Omental fat pad (tissue), 4 donors: ENCODE results near the gene SCAPER. TPM values are rescaled to one million over a fixed set of nuclear protein-coding genes. Genes with fewer than 3 reads are reported as not detected.

Experiments
- ATAC-seq: fragments of 150-250 bp; one replicate; pipeline ENCODE4 v1.9.1; 2016; ENCODE audit warnings: mild to moderate bottlenecking, moderate library complexity; ENCODE audit not compliant: low FRiP score
- DNase-seq: peaks from one replicate; pipeline ENCODE4 v3.0.0-alpha.2; 2019; ENCODE audit warnings: low spot score
- total RNA-seq, 4 donors: library from RNA; depleted of rRNA; stranded (reverse); fragments of >200 nt; gene quantifications; one replicate each; pipeline ENCODE4 v1.1.0, GENCODE V29; 2016
- TF ChIP-seq, protein P1 (sequence below), 3 donors: fragments of 450-650 bp; IDR thresholded peaks; one replicate each; pipeline ENCODE4 v1.5.1; 2016 to 2017; ENCODE audit warnings: antibody characterized with exemption in 3 of 3, mild to moderate bottlenecking in 3 of 3, moderate library complexity in 2 of 3

The SCAPER gene
- total RNA-seq, 4 donors from 2014 or later = 11.2 to 33.4 (median 22.6) TPM

DNA sequence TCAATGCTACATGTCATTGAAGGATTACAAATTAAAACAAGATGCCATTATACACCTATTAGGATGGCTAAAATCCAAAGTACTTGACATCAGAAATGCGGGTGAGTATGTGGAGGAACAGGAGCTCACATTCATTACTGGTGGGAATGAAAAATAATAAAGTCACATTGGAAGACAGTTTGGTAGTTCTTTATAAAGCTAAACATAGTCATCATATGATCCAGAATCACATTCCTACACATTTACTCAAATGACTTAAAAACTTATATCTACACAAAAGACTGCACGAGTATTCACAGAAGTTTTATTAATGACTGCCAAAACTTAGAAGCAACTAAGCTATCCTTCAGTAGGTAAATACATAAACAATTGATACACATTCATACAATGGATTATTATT, 421.4 kb downstream of the SCAPER start:
- no peak for DNase-seq
- TF ChIP-seq, protein P1, sequence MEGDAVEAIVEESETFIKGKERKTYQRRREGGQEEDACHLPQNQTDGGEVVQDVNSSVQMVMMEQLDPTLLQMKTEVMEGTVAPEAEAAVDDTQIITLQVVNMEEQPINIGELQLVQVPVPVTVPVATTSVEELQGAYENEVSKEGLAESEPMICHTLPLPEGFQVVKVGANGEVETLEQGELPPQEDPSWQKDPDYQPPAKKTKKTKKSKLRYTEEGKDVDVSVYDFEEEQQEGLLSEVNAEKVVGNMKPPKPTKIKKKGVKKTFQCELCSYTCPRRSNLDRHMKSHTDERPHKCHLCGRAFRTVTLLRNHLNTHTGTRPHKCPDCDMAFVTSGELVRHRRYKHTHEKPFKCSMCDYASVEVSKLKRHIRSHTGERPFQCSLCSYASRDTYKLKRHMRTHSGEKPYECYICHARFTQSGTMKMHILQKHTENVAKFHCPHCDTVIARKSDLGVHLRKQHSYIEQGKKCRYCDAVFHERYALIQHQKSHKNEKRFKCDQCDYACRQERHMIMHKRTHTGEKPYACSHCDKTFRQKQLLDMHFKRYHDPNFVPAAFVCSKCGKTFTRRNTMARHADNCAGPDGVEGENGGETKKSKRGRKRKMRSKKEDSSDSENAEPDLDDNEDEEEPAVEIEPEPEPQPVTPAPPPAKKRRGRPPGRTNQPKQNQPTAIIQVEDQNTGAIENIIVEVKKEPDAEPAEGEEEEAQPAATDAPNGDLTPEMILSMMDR (IDR thresholded peaks at IDR 0.05) = no peak
- ATAC-seq = no peak

DNA sequence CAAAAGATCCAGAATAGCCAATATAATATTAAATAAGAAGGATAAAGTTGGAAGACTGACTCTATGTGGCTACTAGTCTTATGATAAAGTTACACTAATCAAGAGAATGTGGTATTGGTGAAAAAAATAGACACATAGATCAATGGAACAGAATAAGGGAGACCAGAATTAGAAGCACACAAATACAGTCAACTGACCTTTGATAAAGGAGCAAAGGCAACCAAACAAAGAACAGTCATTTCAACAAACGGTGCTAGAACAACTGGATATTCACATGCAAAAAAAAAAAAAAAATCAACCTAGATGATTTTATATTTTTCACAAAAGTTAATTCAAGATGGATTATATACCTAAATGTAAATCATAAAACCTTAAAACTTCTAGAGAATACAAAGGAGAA, 422.1 kb downstream of the SCAPER start:
- DNase-seq (no peak), ATAC-seq (no peak)
- TF ChIP-seq, protein P1 (IDR thresholded peaks at IDR 0.05) = no peak

DNA sequence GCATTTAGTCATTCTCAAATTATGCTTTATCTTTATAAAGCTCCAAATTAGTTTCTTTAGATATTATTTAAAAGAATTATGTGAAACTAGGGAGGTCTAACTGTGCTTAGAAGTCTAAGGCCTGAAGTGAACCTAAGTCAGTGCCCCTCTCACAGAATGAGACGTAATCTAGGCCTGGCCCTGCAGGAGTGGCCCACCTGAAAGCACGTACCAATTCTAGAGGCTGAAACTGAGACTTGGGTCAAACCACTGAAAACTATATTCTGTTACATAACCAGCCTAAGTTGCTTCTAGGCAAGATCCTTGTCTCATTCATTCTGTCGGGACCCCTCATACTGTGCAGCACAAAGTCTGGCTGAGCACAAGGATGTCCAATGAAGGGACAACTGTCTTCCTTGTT, 424.9 kb downstream of the SCAPER start:
- TF ChIP-seq, protein P1 (IDR thresholded peaks at IDR 0.05) = no peak
- DNase-seq (no peak), ATAC-seq (no peak)

DNA sequence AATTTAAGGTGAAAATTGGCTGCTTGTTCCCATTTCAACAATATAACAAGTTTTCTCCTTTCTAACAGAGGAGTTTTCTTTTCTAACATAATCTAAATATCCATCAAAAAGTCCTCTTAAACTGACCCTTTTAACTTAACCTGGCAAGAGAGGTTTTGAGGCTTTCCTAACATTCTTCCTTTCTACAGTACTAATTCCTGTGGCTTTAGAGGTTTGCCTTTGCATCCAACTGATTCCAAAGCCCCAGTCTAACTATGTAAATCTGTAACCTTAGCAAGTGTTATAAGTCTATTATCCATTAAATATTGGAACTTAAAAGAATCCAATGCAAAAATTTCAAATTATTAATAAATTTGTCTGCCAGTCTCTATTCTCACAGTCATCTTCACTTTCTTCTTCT, 434.4 kb downstream of the SCAPER start:
- no peak for ATAC-seq
- DNase-seq = no peak
- TF ChIP-seq, protein P1 (IDR thresholded peaks at IDR 0.05) = no peak

DNA sequence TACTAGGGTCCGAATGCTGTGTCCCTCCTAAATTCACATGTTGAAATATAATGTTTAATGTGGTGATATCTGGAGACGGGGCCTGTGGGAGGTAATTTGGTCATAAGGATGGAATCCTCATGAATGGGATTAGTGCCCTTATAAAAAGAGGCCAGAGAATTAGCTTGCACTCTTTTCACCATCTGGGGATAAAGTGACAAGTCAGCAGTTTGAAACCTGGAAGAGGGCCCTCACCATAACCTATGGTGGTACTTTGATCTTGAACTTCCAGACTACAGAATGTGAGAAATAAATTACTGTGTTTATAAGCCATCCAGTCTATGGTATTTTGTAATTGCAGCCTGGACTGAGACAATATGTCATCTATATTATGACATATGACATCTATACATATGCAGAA, 436.4 kb downstream of the SCAPER start:
- DNase-seq = no peak
- ATAC-seq = no peak
- TF ChIP-seq, protein P1 (IDR thresholded peaks at IDR 0.05) = no peak

DNA sequence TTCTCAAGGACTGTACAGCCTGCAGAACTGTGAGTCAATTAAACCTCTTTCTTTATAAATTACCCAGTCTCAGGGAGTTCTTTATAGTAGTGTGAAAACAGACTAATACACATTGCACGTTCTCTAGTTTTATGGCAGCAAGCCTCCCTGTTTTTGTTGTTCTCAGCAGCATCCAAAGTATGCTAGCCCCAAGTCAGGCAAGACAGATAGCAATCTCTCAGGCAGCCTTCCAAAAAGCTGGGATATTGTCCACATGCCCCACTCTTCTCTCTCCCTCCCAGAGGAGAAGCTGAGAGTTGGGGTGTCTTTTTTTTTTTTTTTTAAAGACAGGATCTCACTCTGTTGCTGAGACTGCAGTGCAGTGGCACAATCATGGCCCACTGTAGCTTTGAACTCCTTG, 438.0 kb downstream of the SCAPER start:
- TF ChIP-seq, protein P1 (IDR thresholded peaks at IDR 0.05) = no peak
- no peak for ATAC-seq

DNA sequence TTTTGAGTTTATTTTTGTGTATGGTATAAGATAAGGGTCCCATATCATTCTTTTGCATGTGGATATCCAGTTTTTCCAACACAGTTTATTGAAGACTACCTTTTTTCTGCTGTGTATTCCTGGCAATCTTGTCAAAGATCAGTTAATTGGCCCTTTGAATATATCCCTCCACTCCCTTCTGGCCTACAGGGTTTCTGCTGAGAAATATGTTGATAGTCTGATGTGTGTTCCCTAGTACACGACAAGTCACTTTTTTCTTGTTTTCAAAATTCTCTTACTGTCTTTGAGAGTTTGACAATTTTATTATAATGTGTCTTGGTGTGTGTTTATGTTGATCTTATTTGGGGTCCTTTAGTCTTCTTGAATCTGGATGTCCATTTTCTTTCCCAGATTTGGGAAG, 439.4 kb downstream of the SCAPER start:
- DNase-seq (no peak), ATAC-seq (no peak)
- TF ChIP-seq, protein P1 (IDR thresholded peaks at IDR 0.05) = no peak

More for the DNA sequence above, 438.0 kb downstream of the SCAPER start:
- no peak for DNase-seq
